GM21367 (cell line): Measurements from ENCODE around the gene OR1J2.

Source experiments
- ATAC-seq: cut with Tn5 transposase; IDR thresholded peaks from one replicate; pipeline ENCODE4 v1.9.1; 2021; ENCODE audit not compliant: unreplicated experiment

Gene OR1J2

DNA sequence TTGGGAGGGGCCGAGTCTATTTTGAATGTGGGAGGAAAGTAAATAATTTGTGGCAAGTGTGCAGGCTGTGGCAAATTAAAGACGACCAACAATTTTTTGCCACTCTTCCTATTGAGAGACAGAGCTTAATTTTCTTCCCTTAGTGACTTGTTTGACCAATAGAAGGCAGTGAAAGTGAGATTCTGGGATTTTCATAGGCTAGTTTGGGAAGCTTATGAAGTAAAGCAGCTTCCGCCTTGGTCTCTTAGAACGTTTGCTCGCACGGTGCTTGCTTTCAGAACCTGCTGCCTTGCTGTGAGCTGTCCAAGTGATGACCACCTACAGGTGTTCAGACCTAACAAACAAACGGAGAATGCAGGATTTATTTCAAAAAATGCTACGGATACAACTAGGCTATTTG, 35.6 kb downstream of the OR1J2 start:
- ATAC-seq, result no peak

GRCh38 chr9:122551371-122551770, 40.8 kb downstream of the OR1J2 start:
- ATAC-seq, result no peak

- ATAC-seq, result no peak
These were observed 42.2 kb downstream of the OR1J2 start, which contains the start of gene OR1N2 for GRCh38 chr9:122552812-122553211. OR1N2 (plus strand) TSS chr9:122553112; CDS start chr9:122553212, 100 bp downstream.
